HG03432 (cell line): ENCODE data around the gene DLGAP1.
A peak's percentile ranks its signal among the peaks of the same experiment; 100 is the strongest.

Experiments
- ATAC-seq: cut with Tn5 transposase; IDR thresholded peaks from one replicate; pipeline ENCODE4 v1.9.1; 2021; ENCODE audit warnings: mild to moderate bottlenecking, moderate library complexity; ENCODE audit not compliant: unreplicated experiment

DLGAP1 gene

GRCh38 chr18:3450012-3450798, 1004.9 kb downstream of the DLGAP1 start, which contains the start of gene TGIF1:
TGIF1 (plus strand) TSS chr18:3450172; CDS start chr18:3450490, 318 bp downstream.
- no peak for ATAC-seq

DNA sequence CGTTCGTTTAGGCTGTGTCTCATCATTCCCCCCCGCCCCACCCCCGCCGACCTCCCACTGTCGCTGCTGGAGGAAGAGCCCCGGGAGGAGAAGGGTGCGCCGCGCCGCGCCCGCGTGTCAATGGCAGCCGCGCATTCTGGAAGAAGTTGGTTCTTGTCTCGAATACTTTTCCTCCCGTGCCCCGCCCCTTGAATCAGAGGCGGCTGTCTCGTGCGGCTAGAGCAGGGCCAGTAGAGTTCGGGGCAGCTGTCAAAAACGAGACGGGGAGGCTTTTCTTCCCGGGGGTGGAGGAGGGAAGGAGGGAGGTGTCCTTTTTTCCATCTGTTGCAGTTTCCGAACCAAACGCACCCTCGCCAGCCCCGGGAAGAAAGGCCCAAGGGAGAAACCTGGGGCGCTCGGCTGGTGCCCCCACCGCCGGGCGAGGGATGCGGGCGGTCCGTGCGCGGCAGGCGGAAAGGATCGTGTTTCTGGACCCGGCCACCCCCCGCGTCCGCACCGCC, 1005.5 kb downstream of the DLGAP1 start:
- ATAC-seq, result peak; percentile 10

GRCh38 chr18:3448838-3449511, 1006.1 kb downstream of the DLGAP1 start:
- peak; percentile 50 for ATAC-seq

DNA sequence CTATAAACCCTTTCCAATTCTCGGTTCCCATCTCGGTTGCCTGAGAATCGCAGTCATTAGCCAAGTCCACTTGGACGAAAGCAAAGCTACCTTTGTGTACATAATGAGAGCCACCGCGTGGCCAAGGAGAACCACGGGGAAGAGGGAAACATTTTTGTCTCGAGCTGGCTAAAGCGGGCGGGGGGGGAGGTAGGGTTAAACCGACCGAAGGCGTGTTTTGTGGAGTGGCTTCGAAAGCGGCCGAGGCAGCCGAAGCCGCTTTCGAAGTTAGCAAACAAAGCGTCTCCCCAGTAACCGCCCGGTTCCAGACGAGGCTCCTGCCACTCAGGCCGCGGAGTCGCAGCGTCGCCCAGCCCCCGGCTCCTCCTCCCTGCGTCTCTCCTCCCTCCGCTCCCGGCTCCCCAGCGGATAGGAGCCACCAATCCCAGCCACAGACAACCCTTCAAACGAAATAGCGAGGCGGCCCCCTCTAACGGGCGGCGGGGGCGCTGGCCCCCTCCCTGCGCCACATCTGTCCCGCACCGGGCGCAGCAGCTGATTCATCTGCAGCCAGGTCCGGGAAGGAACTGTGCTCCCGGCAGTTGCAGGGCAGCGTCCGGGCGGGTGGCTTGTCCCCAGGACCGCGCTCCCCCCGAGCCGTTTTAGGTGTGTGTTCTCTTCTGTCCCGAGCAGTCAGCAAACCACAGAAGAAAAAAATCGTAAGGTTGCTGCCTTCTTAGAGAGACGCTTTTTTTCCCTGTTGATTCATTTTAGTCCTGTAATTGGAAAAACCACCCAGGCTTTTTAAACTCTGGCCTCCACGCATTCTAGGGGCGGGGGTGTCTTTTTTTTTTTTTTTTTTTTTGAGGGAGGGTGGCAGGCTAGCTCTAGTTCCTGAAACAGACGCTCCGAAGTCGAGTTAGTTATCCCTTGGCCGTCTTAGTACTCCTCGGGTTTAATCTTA, 1006.9 kb downstream of the DLGAP1 start:
- peak; percentile 72 for ATAC-seq

GRCh38 chr18:3447068-3447894, 1007.8 kb downstream of the DLGAP1 start:
- no peak for ATAC-seq
